ENCODE measurements around the gene WBP2NL. TPM values are rescaled to one million over a fixed set of nuclear protein-coding genes. Genes with fewer than 3 reads are reported as not detected.

WBP2NL gene
- total and polyA plus RNA-seq, 2 of the 8 experiments (the other 6 are each of a cell fraction or from before 2014, with no cell fraction given) = not detected

DNA sequence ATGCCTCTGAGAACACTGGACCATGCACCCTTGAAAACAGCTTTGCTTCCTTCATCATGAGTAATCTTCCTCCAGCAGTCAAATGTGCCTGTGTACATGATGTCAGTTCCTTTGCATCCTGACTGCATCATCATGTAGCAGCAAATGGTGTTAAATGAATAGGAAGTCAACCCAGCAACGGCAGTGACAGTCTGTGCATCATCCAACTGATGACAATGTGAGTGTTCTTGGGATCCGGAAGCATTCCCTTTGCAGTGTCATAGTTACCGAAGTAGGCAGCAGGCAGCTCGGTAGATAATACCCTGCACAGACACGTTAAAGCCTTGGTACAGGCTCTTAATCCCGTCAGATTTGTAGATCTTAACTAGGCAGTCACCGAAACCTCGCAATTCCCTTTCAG, 2.5 kb downstream of the WBP2NL start:
- Histone ChIP-seq H3K4ac (replicated peaks; ENCODE audit: insufficient read length, low read depth, low read length) (no peak overlapping the region), H3K23ac (ENCODE audit: insufficient read length) (no peak overlapping the region), H2BK12ac (ENCODE audit: low read depth, low read length) (no peak overlapping the region), H3K27ac (ENCODE audit: low read depth, low read length) (no peak overlapping the region), H3K4me1 (replicated peaks in 1 of 4; ENCODE audit: control insufficient read depth in 3 of 4, insufficient read depth in 4 of 4, low read length in 3 of 4) (0 out of 7 replicates have a peak, but pooled peaks cover 0 to 2% (median 0%) of the 10 kb centered on the region in 4 experiments), H4K20me1 (replicated peaks in 1 of 2; ENCODE audit: control insufficient read depth in 1 of 2, insufficient read depth in 2 of 2, low read length in 2 of 2) (no peaks in the 10 kb centered on the region), H3K9ac (replicated peaks in 1 of 4; ENCODE audit: extremely low read depth in 1 of 4, low read depth in 3 of 4, low read length in 3 of 4) (no peak overlapping the region), H2BK5ac (ENCODE audit: low read depth, low read length) (no peak overlapping the region), H2AFZ (ENCODE audit: low read length) (no peak overlapping the region), H2AK5ac (ENCODE audit: low read depth, low read length) (no peak overlapping the region), H4K8ac (ENCODE audit: extremely low read depth, insufficient read depth, low read length) (no peak overlapping the region), H3K4me3 (ENCODE audit: extremely low read depth in 1 of 4, insufficient read depth in 2 of 4, low read depth in 3 of 4, low read length in 4 of 4) (no peak overlapping the region), H2BK120ac (replicated peaks; ENCODE audit: low read depth, low read length) (no peak overlapping the region), H4K5ac (ENCODE audit: insufficient read length, low read depth, low read length) (no peak overlapping the region), H3K36me3 (ENCODE audit: control insufficient read depth in 2 of 4, insufficient read depth in 4 of 4, low read length in 3 of 4) (peaks cover 0 to 4% (median under 1%) of the 10 kb centered on the region in 4 experiments; a peak in 3 of 8 replicates), H3K23me2 (ENCODE audit: low read depth, low read length) (no peaks in the 10 kb centered on the region), H3K27me3 (replicated peaks in 1 of 4; ENCODE audit: control insufficient read depth in 3 of 4, extremely low read depth in 1 of 4, insufficient read depth in 3 of 4, low read length in 3 of 4) (no peaks in the 10 kb centered on the region; a peak in 1 of 7 replicates), H3K4me2 (ENCODE audit: insufficient read depth in 1 of 2, low read depth in 2 of 2, low read length in 2 of 2) (no peak overlapping the region), H2BK15ac (ENCODE audit: low read length) (no peak overlapping the region), H3K14ac (ENCODE audit: insufficient read length) (no peak overlapping the region), H3K79me1 (ENCODE audit: low read depth, low read length) (no peaks in the 10 kb centered on the region), H3K18ac (ENCODE audit: extremely low read depth, low read length) (no peak overlapping the region), H2BK20ac (ENCODE audit: low read length) (no peak overlapping the region), H3K79me2 (ENCODE audit: control insufficient read depth in 1 of 2, insufficient read depth in 2 of 2, low read length in 2 of 2) (no peaks in the 10 kb centered on the region), H4K91ac (replicated peaks; ENCODE audit: insufficient read length, low read length) (no peak overlapping the region), H3K56ac (replicated peaks; ENCODE audit: insufficient read length, low read depth, low read length) (no peak overlapping the region), H3K9me3 (ENCODE audit: insufficient read depth in 2 of 2, low read depth in 1 of 2, low read length in 1 of 2) (peaks cover 0 to 4% of the 10 kb centered on the region in 2 experiments; a peak in 1 of 4 replicates)
- DNase-seq (ENCODE audit: low read depth in 1 of 2, low spot score in 2 of 2) = no peak
- 80% methylated on average over 8 of the region's 8 CpGs; no CpG with 5 or more reads in 1 of the 2 experiments for WGBS, 2 experiments (ENCODE audit: extremely low coverage in 1 of 2, insufficient coverage in 1 of 2, insufficient read length in 1 of 2, insufficient replicate concordance in 2 of 2, low coverage in 1 of 2, low lambda C conversion rate in 2 of 2, missing lambda C conversion rate in 1 of 2)
- no peak for FAIRE-seq
- ChIA-PET POLR2A (ENCODE audit: partially characterized antibody) (no interaction called here), CTCF (ENCODE audit: partially characterized antibody) (no interaction called here)
- TF ChIP-seq SP1 (IDR thresholded peaks at IDR 0.05; ENCODE audit: low read depth, low read length) (no peak), EP300 (IDR thresholded peaks at IDR 0.05; ENCODE audit: borderline replicate concordance in 1 of 2, low read depth in 2 of 2, low read length in 2 of 2) (no peak), POLR2AphosphoS5 (IDR thresholded peaks at IDR 0.05; ENCODE audit: low read depth, low read length) (no peak)

Data from H1 (cell line).